ENCODE data around the gene FKBP8. TPM values are rescaled to one million over a fixed set of nuclear protein-coding genes. Genes with fewer than 3 reads are reported as not detected.
A peak's percentile ranks its signal among the peaks of the same experiment; 100 is the strongest.
"Not testable (repeated sequence)": the region's sequence is repeated elsewhere in the genome, so short reads cannot be mapped to it uniquely, and the experiment has no call there.

FKBP8 gene
- total RNA-seq (2014; rRNA removed; shearing (Covaris generic)): 286 and 312 TPM in 2 replicates

DNA sequence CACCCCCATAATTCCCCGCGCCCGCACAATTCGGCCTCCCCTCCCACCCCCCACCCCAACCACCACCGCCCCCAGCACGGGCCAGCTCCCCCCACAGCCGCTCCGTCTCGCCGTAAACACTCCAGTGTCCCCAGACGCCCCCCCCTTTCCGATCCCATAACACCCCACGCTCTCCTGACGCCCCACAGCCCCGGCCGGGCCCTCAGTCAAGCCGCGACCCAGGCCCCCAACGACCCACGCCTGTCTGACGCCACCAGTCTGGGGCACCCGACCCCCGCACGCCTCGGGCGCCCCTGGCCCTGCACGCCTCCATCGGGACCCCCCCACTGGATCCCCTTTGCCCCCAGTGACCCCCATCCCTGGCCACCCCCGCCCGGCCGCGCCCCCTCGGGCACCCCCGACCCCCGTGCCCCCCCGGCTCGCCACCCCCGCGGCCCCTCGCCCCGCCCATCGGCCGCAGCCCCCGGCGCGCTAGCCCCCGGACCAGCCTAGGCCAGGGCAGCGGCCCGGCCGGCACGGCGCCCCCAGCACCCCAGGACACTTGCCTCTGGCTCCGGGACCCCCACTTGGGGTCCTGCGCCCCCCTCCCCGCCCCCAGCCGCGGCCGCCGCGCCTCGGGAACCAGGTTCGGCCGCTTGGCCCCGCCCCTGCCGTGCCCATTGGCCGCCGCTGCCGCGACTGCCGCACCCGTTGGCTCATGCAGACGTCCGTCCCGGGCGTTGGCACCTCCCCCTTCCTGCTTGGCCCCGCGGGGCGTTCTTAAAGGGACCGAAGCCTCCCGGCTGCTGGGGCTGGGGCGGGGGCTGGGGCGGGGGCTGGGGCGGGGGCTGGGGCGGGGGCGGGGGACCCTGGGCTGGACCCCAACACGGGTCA is at the start of gene FKBP8:
Gene FKBP8 (minus strand): TSS at position 633 of the 873 bp plus-strand sequence. CDS start 1,603 bp downstream, outside the sequence.
- DNase-seq (ENCODE audit: low spot score): peak; percentile 76

DNA sequence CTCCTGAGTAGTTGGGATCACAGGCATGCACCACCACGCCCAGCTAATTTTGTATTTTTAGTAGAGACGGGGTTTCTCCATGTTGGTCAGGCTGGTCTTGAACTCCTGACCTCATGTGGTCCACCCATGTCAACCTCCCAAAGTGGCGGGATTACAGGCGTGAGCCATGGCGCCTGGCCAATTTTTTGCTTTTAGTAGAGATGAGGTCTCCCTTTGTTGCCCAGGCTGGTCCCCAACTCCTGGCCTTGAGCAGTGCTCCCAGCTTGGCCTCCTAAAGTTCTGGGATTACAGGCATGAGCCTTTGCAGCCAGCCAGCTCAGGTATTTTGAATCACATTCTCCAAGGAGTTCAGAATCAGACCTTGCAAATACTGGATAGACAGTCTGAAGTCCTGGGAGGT is 49.4 kb upstream of the FKBP8 start:
- not testable (repeated sequence) for DNase-seq (ENCODE audit: low spot score)

DNA sequence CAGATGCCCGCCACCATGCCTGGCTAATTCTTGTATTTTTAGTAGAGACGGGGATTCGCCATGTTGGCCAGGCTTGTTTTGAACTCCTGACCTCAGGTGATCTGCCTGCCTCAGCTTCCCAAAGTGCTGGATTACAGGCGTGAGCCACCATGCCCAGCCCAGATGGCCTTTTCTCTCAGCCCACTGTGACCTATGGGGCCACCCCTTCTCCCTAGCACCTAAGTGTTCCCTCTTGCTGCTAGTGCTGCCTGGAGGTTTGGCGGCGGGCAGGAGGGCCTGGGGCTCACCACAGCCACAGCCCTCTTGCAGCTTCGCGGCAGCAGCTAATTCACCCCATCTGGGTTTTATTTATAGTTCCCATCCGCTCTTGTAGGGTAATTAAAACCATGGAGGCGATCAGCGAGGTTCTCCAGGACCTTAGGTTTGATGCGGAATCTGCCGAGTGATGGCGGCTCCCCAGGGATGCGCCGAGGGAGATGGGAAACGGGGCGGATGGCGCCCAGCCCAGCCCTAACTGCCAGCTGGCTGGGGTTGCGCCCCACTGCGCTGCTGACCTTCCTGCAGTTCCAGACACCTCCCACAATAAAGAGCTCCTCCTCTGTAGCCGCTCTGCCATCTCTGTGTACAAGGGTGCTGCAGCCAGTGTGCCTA is 48.5 kb upstream of the FKBP8 start:
- no peak for DNase-seq (ENCODE audit: low spot score)

DNA sequence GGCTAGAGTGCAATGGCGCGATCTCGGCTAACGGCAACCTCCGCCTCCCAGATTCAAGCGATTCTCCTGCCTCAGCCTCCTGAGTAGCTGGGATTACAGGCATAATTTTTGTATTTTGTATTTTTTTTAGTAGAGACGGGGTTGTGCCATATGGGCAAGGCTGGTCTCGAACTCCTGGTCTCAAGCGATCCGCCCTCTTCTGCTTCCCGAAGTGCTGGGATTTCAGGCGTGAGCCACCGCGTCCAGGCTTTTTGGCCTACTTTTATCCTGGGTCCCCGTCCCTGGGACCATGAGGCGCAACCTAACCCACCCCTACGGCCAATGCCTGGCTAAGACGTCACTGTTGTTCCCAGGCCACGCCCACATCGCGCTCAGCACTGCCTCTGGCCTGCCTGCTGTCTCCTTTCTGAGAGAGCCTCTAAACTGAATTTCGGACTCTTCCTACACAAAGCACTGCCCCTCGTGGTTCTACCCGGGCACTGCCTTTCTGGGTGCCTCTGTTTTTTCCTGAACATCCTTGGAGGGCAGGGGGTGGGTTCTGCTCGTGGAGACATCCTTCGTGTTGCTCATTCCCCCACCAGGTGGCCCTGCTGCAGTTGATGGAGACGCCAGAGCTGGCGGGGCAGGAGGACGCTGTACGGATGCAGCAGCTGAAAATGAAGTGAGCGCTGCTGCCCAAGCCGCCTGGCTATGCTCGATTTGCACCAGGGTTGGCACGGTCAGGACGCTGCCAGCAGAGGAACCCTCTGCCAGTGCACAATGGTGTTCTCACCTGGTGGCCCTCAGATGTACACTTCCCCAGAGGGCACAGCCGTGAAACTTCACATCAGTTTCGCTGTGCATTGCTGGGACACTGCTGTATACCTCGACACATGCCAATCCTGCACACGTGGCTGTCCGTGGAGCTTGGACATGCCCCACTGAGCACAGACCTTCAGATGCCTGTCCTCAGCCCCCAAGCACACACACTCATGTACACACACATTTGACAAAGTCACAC is 47.2 kb upstream of the FKBP8 start:
- DNase-seq (ENCODE audit: low spot score): no peak

DNA sequence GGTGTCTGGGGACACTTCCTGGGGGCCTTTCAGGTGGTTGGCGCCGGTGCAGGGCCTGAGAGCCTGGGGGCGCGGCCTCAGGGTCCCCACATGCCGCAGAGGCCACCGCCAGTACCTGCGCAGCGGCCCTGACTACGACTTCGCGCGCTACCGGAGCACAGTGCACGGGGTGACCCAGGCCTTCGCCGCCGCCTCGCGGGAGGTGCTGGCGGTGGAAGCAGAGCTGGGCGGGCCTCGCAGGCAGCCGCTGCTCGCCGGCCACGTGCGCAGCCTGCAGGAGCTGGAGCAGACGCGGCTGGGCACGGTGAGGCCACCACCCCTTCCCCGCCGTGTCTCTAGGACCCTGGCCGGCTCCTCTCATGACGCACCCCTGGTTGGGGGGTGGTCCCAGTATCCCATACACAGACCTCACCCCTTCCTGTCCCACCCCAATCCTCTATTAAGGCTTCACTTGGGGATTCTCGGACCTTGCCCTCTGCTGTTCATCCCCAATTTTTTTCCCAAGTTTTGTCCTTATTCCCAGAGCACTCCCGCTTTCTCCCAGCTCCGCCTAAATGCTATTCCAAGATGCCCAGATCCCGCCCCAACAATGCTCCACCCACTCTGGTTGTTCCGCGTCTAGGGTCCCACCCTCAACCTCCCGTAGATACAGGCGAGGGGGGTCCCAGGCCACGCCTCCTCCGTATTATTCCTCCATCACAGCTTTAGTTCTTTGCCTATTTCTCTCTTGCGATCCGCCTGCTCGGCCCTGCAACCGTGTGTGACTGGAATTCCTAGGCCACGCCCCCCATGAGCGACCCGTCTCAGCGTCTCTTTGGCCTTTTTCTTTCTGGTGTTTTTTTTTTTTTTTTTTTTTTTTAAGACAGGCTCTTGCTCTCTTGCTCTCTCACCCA is 46.3 kb upstream of the FKBP8 start:
- no peak for DNase-seq (ENCODE audit: low spot score)

DNA sequence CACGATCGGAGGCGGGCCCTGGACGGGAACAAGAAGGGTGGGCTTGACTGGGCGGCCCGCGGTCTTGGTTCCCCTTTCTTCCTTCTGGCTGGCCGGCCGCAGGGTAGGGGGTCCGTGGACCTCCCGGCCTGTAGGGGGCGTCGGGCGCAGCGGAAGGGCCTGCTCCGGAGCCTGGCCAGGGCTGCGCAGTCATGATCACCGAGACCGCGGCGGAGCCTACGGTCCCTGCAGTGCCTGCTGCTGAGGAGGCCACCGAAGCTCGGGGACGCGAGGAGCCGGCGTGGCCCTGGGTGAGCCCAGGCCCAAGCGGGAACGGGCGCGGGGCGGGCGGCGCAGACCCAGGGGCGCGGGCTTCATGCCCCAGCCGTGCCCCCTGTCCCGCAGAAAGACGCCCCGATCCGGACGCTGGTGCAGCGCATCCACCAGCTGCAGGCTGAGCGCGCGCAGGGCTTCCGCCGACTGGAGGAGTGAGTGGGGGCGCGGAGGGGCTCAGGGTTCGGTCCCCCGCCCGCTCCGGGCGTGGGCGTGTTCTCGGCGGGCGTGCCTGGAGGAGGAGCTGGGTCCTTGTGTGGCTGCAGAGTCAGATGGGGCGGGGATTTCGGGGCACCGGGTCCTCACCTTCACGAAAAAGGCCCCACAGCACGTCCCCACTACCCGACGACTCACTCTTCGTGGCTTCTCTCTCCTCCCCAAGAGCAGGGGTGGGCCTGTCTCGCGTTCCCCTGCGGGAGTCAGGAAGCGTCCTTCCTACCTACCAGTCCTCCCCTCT is 45.4 kb upstream of the FKBP8 start, which contains the start of gene REX1BD:
Gene REX1BD (plus strand): TSS at position 188 of the 769 bp plus-strand sequence. CDS start 4 bp downstream, at position 192.
- DNase-seq (ENCODE audit: low spot score): peak; percentile 73

DNA sequence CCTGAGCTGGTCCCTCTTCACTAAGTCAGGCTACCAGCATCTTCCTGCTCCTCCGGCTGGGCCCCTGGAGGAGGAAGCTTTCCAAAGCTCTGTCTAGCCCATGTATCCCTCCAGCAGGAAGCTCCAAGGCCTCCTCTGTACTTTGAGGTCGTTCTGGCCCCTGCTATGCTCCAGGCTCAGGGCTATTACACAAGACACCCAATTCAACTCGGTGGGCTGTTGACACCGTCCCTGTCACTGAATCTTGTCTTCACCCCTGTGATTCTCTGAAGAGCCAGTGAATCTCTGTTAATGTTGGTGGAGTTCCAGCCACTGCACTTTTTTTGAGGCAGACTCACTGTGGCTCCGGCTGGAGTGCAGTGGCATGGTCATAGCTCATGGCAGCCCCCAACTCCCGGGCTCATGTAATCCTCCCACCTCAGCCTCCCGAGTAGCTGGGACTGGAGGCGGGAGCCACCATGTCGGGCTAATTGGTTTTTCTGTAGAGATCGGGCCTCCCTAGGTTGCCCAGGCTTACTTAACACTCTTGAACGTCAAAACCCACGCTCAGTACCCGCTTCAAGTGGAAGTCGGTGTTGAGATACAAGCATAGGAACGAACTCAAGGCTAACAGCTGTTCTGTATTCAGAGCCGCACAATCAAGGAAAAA is 44.7 kb upstream of the FKBP8 start:
- no peak for DNase-seq (ENCODE audit: low spot score)

DNA sequence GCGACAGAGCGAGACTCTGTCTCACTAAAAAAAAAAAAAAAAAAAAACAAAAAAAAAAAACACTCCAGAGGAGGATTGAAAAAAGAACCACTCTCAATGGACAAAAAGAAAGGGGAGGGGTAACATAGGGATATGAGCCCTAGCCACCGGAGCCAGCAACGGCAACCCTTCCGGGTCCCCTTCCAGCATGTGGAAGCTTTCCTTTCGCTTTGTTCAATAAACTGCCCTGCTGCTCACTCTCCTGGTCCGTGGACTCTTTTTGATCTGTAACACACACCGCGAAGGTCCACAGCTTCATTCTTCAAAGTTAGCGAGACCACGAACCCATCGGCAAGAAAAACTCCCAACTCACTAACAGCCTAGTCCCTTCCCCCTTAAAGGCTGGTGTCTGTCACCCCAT is 44.2 kb upstream of the FKBP8 start:
- no peak for DNase-seq (ENCODE audit: low spot score)

DNA sequence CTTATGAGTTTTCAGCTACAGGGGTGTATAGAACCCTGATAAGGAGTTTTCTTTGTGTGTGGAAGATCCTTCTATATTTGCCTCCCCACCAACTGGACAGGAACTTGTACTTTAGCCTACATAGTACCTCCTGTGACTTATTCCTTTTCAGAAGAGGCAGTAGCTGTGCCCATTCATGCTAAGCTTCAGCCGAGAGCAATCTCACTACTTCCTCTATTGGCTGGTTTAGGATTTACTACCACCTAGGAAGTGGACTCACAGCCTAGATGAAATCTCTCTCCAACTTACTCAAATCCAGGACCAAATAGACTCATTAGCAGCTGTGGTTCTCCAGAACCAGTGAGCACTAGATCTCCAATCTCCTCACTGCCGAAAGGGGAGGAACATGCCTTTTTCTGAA is 42.9 kb upstream of the FKBP8 start:
- DNase-seq (ENCODE audit: low spot score): no peak

DNA sequence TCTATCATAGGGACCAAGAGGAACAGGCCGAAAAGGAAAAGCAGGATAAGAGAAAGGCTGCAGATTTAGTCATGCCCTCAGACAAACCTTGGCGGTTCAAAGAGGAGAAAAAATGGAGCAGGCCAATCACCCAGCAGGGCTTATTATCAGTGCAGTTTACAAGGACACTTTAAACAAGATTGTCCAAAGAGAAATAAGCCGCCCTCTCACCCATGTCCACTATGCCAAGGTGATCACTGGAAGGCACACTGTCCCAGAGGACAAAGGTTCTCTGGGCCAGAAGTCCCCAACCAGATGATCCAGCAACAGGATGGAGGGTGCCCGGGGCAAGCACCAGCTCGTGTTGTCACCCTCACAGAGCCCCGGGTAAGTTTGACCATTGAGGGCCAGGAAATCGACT is 36.9 kb upstream of the FKBP8 start:
- no peak for DNase-seq (ENCODE audit: low spot score)

DNA sequence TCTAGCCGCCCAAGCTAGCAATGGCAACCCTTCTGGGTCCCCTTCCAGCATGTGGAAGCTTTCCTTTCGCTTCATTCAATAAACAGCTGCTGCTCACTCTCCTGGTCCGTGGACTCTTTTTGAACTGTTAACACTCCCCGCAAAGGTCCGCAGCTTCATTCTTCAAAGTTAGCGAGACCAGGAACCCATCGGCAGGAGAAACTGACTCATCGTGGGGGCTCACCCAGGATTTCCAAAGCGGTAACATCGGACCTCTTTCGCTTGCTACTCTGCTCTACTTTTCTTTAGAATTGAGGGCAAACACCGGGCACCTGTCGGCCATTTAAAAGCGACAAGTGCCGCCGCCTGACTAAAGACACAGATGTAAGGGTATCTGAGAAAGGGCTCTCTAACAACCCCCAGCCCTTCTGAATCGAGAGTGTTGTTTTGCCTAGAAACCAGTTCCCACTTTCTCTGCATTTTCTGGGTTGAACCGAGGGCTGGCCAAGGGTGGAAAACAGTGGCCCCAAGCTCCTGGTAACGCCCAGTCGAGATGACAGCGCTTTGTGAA is 34.1 kb upstream of the FKBP8 start:
- DNase-seq (ENCODE audit: low spot score): no peak

DNA sequence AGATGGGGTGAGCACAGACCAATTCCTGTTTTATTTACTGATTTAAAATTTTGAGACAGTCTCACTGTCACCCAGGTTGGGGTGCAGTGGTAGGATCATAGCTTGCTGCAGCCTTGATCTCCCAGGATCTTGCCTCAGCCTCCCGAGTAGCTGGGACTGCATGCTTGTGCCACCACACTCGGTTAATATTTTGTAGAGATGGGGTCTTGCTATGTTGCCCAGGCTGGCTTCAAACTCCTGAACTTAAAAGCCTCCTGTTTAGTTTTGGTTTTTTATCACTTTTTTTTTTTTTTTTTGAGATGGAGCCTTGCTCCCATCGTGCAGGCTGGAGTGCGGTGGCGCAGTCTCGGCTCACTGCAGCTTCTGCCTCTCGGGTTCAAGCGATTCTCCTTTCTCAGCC is 33.0 kb upstream of the FKBP8 start:
- DNase-seq (ENCODE audit: low spot score): no peak

DNA sequence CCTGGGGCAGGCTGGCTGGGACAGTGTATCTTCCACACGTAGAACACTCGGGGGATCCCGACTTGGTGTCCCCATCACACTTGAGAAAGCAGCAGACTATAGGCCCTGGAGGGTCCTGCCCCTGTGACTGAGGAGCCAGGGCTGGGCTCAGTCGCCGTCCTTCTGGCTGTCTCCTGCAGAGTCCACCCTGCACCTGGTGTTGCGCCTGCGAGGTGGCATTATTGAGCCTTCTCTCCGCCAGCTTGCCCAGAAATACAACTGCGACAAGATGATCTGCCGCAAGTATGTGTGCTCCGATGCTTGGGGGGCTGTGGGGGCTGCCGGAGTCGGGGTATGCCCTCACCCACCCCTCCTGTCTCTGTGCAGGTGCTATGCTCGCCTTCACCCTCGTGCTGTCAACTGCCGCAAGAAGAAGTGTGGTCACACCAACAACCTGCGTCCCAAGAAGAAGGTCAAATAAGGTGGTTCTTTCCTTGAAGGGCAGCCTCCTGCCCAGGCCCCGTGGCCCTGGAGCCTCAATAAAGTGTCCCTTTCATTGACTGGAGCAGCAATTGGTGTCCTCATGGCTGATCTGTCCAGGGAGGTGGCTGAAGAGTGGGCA is 31.4 kb upstream of the FKBP8 start:
- no peak for DNase-seq (ENCODE audit: low spot score)

DNA sequence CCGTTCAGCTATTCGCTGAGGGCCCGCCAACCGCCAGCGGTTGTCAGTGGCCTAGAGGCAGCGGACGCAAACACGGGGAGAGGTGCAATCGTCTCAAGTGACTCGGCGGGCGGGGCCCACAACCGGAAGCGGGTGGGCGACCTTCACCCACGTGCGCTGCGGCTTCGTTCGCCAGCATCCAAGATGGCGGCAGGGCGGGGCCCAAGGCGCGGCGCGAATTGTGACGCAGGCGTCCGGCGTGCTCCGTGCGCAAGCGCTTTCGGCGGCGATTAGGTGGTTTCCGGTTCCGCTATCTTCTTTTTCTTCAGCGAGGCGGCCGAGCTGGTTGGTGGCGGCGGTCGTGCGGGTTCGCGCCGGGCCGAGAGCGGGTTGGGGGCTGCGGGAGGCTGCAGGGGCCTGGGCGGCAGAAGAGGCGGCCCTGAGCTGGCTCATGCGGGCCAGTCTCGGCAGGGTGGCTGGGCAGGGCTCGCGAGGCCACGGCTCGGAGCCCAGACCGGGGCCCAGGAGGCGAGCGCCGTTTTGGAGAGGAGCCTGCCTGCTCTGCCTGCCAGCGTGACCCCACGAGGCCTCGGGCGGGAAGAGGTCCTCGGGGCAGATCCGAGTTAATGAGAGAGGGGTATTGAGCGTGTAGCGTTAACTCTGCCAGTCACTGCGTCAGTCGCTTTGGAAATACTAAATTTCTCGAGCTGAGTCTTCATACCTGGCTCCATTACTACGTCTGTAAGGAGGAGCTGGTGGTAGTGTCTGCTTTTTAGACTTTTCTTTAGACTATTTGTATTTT is 28.4 kb upstream of the FKBP8 start, which contains the start of gene UBA52:
Gene UBA52 (plus strand): TSS at position 294 of the 781 bp plus-strand sequence. CDS start 1,444 bp downstream, outside the sequence.
- DNase-seq (ENCODE audit: low spot score): peak; percentile 95

DNA sequence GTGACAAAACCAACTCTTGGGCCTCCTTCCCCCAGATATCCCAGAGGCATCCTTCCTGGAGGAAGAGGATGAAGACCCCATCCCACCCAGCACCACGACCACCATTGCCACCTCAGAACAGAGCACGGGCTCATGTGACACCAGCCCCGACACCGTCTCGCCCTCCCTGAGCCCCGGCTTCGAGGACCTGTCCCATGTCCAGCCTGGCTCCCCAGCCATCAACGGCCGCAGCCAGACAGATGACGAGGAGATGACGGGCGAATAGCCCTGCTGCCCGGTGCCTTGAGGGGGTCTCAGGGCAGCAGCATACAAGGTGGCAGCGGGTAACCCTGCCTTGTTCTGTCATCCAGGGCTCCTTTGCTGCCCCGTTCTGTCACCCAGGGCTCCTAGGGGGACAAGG is 25.0 kb upstream of the FKBP8 start:
- no peak for DNase-seq (ENCODE audit: low spot score)

DNA sequence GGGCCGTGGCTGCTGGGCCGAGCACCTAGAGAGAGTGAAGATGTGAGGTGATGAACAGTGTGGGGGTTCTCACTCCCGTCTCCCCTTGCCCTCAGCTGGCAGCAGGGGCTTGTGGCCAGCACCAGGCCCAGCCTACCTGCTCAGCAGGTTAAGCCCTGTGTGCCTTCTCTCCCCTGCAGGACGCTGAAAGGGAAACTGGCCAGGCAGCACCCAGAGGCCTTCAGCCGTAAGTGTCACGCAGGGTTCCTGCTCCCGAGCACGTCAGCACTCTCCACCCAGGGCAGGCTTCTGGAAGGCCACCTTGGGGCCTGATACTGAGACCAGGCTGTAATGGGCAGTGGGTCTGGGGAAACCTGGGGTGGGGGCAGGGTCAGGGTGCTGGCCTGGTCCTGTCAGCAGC is 23.6 kb upstream of the FKBP8 start:
- no peak for DNase-seq (ENCODE audit: low spot score)

DNA sequence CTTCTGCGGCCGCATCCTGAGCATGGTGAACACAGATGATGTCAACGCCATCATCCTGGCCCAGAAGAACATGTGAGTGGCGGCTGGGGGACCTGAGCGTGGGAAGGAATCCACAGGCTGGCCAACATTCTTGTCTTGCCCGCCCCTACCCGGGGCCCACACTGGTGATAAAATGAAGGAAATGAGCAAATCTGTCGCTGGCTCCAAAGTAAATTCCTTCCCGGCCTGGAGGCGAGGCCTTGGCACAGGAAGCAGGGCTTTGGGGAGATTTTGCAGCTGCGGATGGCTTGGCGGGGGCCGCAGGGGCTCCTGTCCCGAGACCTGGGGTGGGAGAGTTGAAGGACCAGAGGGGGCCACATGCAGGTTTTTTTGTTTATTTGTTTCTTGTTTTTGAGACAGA is 18.7 kb upstream of the FKBP8 start:
- no peak for DNase-seq (ENCODE audit: low spot score)

DNA sequence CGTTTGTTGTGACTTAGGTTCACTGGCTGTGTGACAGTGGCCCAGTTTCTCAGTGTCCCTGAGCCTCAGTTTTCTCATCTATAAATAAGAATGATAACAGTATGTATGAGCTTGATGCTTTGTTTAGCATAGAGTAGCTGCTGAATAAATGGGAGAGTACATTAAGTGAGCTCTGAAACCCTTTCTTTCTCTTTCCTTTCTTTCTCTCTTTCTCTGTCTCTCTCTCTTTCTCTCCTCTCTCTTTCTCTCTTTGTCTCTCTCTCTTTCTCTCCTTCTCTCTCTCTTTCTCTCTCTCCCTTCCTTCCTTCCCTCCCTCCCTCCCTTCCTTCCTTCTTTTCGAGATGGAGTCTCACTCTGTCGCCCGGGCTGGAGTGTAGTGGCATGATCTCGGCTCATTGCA is 16.3 kb upstream of the FKBP8 start:
- DNase-seq (ENCODE audit: low spot score): no peak
